NCI-H524 (cell line): ENCODE data around the gene RPP25L.

Source experiments
- DNase-seq, 2 experiments: peaks; one replicate each; lab custom pipeline; 2025; lab: John Stamatoyannopoulos, UW

RPP25L gene

DNA sequence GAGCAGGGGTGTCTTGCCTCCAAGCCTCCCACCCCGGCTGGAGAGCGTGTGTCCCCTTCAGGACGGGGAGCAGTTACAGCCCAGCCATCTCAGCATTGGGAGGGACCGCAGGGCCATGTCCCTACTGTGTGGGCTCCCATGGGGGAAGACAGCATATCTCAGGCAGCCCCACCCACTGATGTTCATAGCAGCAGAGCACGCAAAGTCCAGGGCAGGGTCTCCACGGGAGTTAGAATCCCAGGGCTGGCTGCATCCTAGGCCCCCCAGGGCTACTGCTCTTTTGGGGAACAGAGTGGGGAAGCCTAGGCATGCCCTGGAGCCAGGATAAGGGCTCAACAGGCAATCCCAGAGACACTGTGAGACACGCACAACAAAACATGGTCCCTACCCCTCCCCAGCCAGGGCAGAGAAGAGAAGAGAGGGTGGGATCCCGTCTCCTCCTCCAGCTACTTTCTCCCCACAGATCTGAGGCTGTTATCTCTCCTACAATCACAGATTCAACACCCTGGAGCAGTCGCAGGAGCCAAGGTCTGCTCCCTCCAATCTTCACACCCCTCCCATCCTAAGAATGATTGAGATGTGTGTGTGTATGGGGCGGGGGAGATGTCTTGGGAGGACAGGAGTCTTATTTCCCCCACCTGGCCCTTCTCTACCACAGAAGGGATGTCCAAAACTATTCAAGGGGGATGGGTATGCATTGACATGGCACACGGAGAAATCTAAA is 25.8 kb downstream of the RPP25L start:
- DNase-seq, result no peak

GRCh38 chr9:34584970-34585369 is 26.9 kb downstream of the RPP25L start:
- DNase-seq, result no peak

GRCh38 chr9:34582787-34583186 is 29.1 kb downstream of the RPP25L start:
- no peak for DNase-seq

DNA sequence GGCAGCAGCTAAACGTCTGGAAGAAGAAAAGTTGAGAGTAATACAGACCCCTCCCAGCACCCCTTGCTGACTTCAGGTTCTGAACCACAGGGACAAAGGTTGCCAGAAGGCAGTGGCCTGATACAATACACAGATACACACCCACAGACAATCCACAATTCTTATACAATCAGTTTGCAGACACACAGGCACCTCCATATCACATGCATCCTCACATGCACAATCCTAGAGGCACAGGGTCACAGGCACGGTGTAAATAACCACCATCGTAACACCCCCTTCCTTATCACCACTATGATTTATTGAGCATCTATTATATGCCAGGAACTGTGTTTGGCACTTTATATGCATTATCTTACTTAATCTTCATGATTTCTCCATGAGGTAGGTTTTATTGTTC is 30.6 kb downstream of the RPP25L start:
- no peak for DNase-seq

GRCh38 chr9:34580358-34580757 is 31.5 kb downstream of the RPP25L start:
- DNase-seq, result no peak

- DNase-seq, result no peak
Observed at GRCh38 chr9:34579808-34580163, 32.1 kb downstream of the RPP25L start.

DNA sequence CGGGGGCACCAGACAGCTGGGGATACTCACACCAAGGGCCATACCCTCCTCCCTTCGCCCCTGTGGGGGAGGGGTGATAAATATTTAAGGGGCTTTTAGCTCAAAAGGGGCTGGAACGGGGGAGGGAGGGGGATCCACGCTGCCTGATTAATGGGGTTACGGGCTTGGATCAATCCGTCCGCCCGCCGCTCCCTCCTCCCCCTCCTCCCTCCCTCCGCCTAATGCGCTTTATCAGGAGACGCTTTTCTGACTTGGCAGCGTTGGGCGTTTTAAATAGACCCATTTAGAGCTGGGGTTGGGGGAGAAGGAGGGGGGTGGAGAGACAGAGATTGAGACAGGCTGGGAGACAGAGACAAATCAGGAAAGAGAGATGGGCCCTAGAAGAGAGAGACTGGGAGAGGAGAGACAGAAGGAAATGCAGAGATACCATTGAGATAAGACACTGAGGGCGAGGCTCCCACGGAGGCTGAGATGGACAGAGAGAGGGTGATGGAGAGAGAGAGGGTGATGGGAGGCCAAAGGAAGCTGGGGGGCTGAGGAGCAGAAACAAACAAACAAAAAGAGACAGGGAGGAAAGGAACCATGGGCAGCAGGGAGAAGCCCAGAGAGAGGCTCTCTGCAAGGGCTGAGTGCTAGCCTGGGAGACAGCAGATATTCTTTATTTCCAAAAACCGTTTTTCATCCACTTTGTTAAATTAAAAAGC is 32.6 kb downstream of the RPP25L start:
- DNase-seq, result no peak

GRCh38 chr9:34578241-34579103 is 33.4 kb downstream of the RPP25L start:
- peak in 1 of 2 experiments; percentile 23 for DNase-seq

GRCh38 chr9:34577400-34578240 is 34.3 kb downstream of the RPP25L start:
- DNase-seq, result peak; percentile 54 to 55

DNA sequence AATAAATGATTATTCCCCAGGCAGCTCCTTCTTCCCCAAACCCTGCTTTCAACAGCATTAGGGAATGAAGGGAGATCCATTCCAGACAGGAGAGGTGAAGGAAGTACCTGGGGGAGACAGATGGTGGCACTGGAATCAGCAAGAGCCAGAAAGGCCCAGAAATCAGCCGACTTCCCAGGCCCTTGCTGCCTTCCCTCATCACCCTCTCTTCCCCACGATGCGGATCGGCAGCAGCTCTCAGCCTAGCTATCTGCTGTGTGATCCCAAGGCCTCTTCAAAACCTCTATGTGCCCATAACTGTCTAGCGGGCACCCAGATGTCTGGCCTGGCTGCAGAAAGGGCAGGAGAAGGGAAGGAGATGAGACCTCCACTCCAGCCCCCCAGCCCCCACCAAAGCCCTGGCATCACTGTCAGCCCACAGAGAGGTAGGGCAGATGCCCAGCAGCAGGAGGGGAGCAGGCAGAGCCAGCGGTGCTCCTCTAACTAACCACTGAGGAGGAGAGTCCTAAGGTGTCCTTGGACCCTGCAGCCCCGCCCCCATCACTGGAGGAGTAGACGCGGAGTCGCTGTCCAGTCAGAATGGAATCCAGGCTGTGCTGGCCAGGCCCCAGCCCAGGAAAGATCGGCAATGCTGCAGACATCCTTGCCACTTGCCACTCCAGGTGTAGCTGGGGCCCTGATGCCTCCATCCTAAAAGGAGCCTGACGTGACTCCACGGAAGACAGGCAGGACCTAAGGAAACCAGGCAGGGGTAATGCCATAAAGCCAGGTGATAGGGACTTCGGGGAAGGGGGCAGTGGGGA is 35.1 kb downstream of the RPP25L start:
- peak in 1 of 2 experiments; percentile 49 for DNase-seq

GRCh38 chr9:34575862-34576596 is 35.9 kb downstream of the RPP25L start:
- peak in 1 of 2 experiments; percentile 32 for DNase-seq

DNA sequence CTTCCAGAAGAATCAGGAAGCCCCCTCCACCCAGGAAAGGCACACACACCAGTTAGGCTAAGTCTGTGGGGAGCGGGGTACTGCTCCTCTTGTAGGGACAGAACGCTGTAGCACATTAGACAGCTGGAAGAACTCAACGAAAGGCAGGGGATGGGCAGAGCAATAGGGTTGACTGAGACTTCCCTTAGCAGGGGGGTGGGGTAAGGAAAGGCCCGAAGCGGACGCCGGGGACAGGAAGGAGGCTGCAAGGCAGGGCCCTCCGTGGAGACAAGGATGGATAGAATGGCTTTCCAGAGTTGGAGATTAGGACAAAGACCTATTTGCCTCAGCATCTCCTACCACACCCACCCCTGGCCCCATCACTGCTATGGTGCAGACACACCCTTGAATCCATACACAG is 36.7 kb downstream of the RPP25L start:
- DNase-seq, result no peak

- DNase-seq, result no peak
Observed at GRCh38 chr9:34574571-34574970, 37.3 kb downstream of the RPP25L start.

DNA sequence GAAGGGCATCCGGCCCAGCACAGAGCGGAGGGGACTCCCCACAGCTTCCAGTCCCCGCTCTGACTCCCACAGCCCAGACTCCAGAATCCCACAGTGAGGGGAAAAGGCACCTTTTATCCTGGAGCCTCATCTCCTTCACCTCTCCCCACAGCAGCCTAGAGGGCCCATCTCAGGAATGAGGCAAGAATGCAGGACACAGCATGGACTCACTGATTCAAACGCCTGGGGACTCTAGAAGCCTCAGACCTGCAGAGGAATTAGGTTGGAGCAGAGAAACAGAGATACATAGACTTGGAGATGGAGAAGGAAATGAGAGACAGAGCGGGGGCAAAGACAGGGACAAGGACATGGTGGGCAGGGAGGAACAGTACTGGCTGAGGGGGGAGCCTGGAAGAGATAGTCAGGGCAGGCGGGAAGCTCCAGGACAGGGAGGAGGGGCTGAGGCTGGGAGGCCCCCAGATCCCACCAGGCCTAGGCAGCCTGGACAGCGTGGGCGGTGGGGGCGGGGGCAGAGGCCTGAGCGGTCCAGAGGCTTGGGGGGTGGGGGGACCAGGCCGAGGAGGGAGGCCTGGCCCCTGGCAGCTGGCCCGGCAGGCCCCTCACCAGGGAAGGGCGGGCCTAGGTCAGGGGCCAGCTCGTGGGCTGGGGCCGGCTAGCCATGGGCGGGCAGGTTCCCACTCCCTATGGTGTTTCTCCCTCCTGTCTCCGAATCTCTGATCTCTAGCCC is 38.1 kb downstream of the RPP25L start:
- DNase-seq, result no peak

GRCh38 chr9:34572628-34573027 is 39.3 kb downstream of the RPP25L start:
- no peak for DNase-seq

DNA sequence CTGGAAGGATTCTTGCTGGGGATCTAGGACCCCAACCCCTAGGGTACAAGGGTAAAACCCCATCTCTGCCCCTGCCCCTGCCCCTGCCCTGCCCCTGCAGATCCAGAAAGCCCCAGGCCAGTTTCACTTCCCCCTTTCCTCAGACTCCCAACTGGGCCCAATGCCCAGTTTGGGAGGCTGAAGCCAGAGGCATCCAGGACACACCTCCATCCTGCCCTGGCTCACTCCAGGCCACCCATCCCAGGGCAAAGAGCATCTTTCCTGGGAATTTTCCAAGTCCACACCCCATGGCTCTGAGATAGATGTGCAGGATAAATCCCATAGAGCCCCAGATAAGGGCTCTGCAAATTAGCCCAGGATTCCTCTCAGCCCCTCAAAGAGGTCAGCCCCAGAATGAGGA is 39.8 kb downstream of the RPP25L start:
- no peak for DNase-seq

DNA sequence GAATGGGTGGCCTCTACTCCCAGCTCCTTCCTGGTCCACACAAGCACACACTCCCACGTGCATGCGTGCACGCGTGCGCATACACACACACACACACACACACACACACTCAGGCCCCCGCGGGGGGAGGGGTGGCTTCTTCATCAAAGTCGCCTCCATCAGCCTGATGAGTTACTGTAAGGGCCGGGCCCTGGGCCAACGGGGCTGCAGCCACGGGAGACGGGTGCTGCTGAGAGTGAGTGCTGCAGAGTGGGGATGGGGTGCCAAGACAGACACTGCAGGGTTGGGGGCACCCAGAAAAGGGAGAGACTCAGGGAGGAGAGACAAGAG is 40.5 kb downstream of the RPP25L start:
- no peak for DNase-seq

DNA sequence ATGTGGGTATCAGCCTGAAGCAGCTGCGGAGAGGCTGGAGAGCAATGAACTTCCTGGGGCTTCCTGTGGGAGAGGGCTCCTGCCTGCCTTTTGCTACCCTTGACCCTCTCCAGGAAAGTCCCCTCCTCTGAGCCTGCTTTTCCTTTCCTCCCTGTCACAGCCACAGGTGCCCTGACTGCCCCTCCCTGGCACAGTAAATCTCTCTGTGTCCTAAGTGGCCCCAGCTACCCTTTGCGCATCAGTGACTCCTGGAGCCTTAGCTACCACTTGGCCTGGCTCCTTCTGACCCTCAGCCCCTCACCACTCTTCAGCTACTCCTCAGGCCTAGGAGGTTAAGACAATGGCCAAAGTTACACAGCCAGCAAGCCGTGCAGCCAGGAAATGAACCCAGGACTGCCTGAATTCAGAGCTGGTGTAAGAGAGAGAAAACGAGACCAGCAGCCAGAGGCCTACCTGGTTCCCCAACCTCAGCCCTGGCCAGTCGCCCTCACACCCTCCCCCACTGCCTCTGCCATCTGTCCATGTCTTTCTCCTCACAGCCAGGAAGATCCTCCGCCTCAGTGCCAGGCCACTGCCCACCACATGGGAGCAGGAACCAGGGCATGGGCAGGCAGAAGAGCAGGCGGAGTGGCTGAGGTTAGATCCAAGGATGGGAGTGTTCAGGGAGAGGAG is 41.0 kb downstream of the RPP25L start:
- DNase-seq, result peak in 1 of 2 experiments; percentile 31

DNA sequence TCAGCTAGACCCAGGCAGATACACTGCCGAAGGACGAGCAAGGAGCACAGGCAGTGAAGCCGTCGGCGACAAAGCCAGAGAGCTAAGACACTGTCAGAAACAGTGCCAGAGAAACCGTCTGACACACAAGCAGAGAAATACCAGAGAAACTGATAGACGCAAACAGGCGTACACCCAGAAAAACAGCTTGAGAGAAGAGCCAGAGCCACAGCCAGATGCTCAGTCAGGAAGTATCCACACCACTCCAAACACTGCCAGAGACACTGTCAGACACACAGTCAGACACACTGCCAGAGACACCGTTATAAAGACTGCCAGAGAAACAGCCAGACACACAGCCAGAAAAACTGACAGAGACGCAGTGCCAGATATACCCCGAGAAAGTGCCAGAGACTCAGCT is 41.5 kb downstream of the RPP25L start:
- peak in 1 of 2 experiments; percentile 26 for DNase-seq
